Measurements from ENCODE around the gene ZFPL1.

The ZFPL1 gene
- 14.6 to 25.9 (median 21.5) reads per million in 4 donors for total RNA-seq

- DNase-seq, result peak; percentile 87 to 97 (median 93)
Measured at GRCh38 chr11:65083834-65084597, at the start of gene ZFPL1, which contains the start of gene CDCA5. ZFPL1 (plus strand) TSS chr11:65084222; CDS start chr11:65084699, 477 bp downstream. CDCA5 (minus strand) TSS chr11:65084040; CDS start chr11:65083978, 62 bp downstream.

- DNase-seq, result no peak
Measured at GRCh38 chr11:65034423-65034822, 49.6 kb upstream of the ZFPL1 start.

GRCh38 chr11:65035579-65035978 lies 48.4 kb upstream of the ZFPL1 start:
- DNase-seq, result no peak

- DNase-seq, result no peak
Measured at GRCh38 chr11:65036931-65037330, 47.1 kb upstream of the ZFPL1 start.

GRCh38 chr11:65040520-65040846 lies 43.5 kb upstream of the ZFPL1 start:
- DNase-seq, result no peak

- peak; percentile 74 to 97 (median 80) for DNase-seq
Measured at GRCh38 chr11:65040847-65041622, 43.0 kb upstream of the ZFPL1 start, which contains the start of gene SAC3D1. SAC3D1 (plus strand) TSS chr11:65041210; CDS start chr11:65041293, 83 bp downstream.

GRCh38 chr11:65042891-65043290 lies 41.1 kb upstream of the ZFPL1 start:
- no peak for DNase-seq

DNA sequence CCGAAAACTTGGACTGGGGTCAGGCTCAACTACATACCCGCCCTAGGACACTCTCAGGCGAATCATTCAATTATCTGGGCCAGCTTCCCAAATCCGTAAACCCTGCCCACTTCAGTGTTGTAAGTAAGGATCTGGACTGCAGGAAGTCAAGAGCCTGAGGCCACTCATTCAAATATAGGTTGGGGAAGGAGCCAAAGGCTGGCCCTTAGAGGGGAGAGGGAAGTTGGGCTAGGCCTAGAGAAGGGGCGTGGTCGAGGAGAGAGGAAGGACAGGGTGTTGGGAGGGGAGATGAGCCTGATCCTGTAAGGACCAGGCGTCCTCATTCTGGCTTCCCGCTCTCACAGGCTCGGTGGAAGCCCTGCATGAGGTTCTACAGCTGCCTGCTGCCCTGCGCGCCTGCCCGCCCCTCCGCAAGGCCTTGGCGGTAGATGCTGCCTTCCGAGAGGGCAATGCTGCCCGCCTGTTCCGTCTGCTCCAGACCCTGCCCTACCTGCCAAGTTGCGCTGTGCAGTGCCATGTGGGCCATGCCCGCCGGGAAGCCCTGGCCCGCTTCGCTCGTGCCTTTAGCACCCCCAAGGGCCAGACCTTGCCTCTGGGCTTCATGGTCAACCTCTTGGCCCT lies 40.0 kb upstream of the ZFPL1 start:
- no peak for DNase-seq

DNA sequence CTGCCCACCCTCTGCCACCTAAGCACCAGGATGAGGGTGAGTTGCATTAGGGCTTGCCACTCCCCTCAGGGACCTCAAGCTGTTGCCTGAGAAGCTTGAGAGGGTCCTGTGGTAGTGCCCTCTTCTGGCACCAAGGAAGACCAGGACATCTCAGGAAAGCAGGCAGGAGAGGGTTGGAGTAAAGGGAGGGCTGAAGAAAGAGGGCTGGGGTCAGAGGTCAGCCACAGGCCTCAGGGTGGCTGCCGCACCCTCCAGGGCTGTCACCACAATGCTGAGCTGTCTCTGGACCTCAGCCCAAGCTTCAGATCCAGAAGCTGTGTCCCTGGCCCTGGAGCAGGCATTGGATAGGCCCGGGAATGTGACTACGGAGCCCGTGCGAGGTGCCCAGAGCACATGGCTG lies 39.0 kb upstream of the ZFPL1 start:
- DNase-seq, result no peak

DNA sequence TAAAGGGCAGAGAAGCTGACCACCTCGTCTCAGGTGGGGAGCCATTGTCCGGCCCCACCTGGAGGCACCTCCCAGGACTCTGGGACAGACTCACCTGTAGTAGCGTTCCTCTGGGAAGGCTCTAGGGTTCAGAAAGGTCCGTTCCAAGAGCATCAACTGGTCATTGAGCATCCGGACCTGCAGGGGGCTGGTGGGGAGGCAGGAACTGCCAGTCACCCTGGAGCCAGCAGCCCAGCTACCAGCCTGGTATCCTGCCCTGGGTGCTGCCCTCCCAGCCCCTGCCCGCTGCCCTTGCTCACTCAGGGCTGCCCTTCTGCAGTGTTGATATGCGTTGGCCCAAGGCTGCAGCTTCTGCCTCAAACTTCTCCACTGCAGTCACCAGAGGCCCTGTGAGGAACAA lies 38.3 kb upstream of the ZFPL1 start:
- DNase-seq, result no peak

- peak in 2 of 5 donors; percentile 9 to 20 for DNase-seq
Measured at GRCh38 chr11:65047581-65048422, 36.2 kb upstream of the ZFPL1 start.

- DNase-seq, result no peak
Measured at GRCh38 chr11:65051398-65051858, 32.6 kb upstream of the ZFPL1 start.

GRCh38 chr11:65053827-65054508 lies 30.1 kb upstream of the ZFPL1 start:
- peak in 1 of 5 donors; percentile 21 for DNase-seq

DNA sequence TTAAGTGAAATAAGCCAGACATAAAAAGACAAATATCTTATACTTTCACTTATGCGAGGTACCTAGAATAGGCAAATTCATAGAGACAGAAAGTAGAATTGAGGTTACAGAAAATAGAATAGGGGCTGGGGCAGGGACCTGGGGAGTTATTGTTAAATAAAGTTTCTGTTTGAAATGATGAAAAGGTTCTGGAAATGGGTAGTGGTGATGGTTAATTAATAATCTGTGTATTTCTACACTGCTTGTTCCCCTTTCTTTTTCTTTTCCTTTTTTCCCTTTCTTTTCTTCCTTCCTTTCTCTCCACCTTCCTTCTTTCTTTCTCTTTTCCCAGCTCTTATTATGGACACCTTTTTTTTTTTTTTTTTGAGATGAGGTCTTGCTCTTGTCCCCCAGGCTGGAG lies 28.5 kb upstream of the ZFPL1 start:
- no peak for DNase-seq

GRCh38 chr11:65056999-65057398 lies 27.0 kb upstream of the ZFPL1 start:
- no peak for DNase-seq

DNA sequence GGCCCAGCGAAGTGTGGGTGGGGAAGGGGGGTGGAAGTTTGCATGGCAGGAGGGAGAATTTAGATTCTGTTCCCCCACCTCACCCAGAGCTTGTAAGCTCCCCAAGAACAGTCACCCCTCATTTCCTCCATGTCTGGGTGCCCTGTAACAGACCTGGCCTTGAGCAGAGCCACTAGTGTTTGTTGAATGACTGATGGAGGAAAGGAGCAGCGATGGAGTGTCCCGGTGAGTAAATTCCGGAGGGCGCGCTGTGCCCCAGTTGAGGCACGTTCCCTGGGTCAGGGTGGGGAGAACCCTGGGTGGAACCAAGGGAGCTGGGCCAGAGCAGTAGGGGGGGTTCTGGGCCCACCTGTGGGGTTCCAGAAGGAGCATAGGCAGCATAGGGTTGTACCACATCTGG lies 26.5 kb upstream of the ZFPL1 start:
- DNase-seq, result no peak

- no peak for DNase-seq
Measured at GRCh38 chr11:65058012-65058411, 26.0 kb upstream of the ZFPL1 start.

DNA sequence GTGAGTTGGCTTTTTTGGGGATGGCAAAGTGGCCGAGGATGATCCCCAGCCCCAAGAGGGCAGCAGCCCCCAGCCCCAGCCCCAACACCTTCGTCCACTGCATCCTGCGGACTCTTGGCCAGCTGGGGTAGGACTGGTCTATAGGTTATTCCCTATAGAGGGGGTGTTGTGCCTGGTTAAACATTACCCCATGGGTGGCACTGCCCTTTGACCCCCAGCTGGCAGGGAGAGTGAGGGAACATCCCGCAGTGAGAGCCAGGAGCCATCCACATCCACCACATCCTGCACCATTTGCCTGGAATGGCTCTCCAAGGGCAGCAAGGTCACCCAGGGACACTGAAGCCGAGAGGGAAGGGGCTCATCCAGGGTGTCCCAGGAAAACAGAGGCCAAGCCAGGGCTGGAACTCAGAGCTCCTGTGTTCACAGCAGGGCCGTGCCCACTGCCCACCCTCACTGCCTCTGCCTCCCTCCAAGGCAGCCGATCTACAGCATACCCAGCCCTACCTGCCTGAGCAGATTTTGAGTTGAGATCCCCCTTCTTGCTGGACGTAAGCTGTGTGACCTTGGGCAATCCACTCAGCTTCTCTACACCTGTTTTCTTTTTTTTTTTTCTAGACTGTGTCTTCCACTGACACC lies 25.5 kb upstream of the ZFPL1 start, which contains the start of gene NAALADL1:
Gene NAALADL1, minus strand, starts transcription at position 135 of the 636 bp plus-strand sequence. Its CDS starts 32 bp downstream, at position 103.
- DNase-seq, result no peak

DNA sequence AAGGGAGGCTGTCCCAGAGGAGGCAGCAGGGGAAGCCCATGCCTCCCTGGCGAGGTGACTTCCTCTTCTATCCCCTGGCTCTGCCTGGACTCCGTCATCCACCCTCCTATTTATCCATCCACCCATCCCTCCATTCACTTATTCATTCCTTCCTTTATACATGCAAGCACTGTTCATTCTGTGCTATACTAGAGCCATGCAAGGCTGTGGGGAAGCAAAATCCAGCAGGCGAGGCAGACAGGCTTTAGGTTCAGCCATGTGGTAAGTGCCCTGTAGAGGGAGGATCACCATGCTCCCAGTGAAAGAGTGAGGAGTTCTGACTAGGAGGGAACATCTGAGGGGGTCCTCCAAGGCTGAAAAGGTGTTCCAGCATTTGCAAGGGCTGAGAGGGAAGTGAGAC lies 24.5 kb upstream of the ZFPL1 start:
- DNase-seq, result no peak

DNA sequence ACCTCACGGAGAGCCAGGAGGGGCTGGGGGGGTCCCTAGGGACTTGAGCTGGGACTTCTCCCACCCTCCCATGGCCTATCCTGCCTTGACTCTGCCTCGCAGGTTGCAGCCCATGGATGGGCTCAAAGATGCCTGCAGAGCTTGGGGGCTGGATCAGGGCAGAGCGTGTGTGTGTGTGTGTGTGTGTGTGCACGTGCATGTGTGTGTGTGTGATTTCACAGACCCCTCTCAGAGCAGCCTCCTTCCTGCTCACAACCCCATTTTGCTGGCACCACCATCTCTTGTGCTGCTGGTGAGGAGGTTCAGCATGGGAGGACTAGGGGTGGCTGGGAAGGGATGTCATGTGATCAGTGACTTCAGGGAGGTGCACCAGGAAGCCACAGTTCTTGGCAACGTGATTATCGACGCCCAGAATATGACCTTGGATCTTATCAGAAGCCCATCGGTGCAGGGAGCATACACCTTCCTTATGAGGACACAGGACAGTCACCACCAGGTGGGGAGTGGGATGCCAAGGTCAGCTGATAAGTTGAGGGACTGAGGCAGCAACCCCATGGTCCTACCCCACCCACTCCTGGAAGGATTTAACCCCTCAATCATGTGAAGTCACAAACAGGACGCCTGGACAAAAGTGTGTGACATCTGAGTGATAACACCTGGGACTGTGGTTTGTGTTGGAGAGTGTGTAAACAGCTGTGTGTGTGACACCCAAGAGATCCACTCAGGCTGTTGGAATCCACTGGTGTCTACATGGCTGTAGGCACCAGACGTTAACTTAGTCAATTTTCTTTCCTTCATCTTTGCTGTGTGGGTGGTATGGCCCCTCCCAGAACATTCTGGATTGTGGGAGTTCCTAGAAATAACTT lies 23.8 kb upstream of the ZFPL1 start:
- no peak for DNase-seq
